K562 (cell line): ENCODE data around the gene ZNF548. TPM values are rescaled to one million over a fixed set of nuclear protein-coding genes. Genes with fewer than 3 reads are reported as not detected.

Experiments
- BRD9 ChIP-seq: fragments of 450-650 bp; IDR thresholded peaks from 2 replicates; pipeline ENCODE4 v1.6.1; 2018; ENCODE audit warnings: low read depth; ENCODE audit not compliant: partially characterized antibody
- CREB1 ChIP-seq, 2 experiments: sonication (generic) in 1 of 2; formaldehyde crosslinking in 1 of 2; IDR thresholded peaks; 2 replicates each; pipeline versions ENCODE4 v1.6.1 to v1.8.0; 2012 to 2022; ENCODE audit warnings: inconsistent platforms in 1 of 2, mild to moderate bottlenecking in 1 of 2, missing genetic modification reagents in 1 of 2, moderate library complexity in 1 of 2
- FIP1L1 ChIP-seq: fragments of 200-400 bp; formaldehyde crosslinking; IDR thresholded peaks from 2 replicates; pipeline ENCODE4 v1.6.1; 2018; ENCODE audit warnings: mild to moderate bottlenecking, low read depth, low read length; ENCODE audit not compliant: poor library complexity, severe bottlenecking
- MAZ ChIP-seq, 2 experiments: fragments of 450-650 bp in 1 of 2; sonication (generic) in 1 of 2; formaldehyde crosslinking; IDR thresholded peaks in 1 of 2; conservative IDR thresholded peaks in 1 of 2; 2 replicates each; pipeline versions ENCODE4 v1.4.0 to v1.5.0; 2020; ENCODE audit warnings: mild to moderate bottlenecking in 1 of 2, missing genetic modification reagents in 1 of 2
- PRPF4 ChIP-seq: fragments of 200-400 bp; formaldehyde crosslinking; IDR thresholded peaks from one replicate; pipeline ENCODE4 v1.6.1; 2017; ENCODE audit warnings: low read length, low read depth, mild to moderate bottlenecking; ENCODE audit not compliant: insufficient read depth, poor library complexity, severe bottlenecking
- RAD21 ChIP-seq, 2 experiments: fragments of 250-450 bp in 1 of 2; fragments of 450-650 bp in 1 of 2; sonication (Bioruptor Pico) in 1 of 2; formaldehyde crosslinking in 1 of 2; IDR thresholded peaks in 1 of 2; conservative IDR thresholded peaks in 1 of 2; 2 replicates each; pipeline versions ENCODE4 v1.4.0 to v1.8.0; 2020 to 2022; ENCODE audit warnings: mild to moderate bottlenecking in 2 of 2, moderate library complexity in 1 of 2
- RREB1 ChIP-seq: fragments of 250-450 bp; sonication (Bioruptor Pico); IDR thresholded peaks from 2 replicates; pipeline ENCODE4 v1.4.0; 2020
- SAFB2 ChIP-seq: fragments of 200-400 bp; formaldehyde crosslinking; IDR thresholded peaks from 2 replicates; pipeline ENCODE4 v1.6.1; 2018; ENCODE audit warnings: borderline replicate concordance, low read length, low read depth, moderate library complexity; ENCODE audit not compliant: severe bottlenecking
- SMAD2 ChIP-seq: fragments of 150-350 bp; IDR thresholded peaks from 2 replicates; pipeline ENCODE4 v1.6.1; 2014; ENCODE audit warnings: low read depth, mild to moderate bottlenecking, low read length
- TCFL5 ChIP-seq: fragments of 250-450 bp; sonication (Bioruptor Pico); conservative IDR thresholded peaks from 2 replicates; pipeline ENCODE4 v1.6.1; 2021; ENCODE audit warnings: mild to moderate bottlenecking, moderate library complexity, matching md5 sums
- ZBTB1 ChIP-seq: sonication (generic); formaldehyde crosslinking; IDR thresholded peaks from 2 replicates; pipeline ENCODE4 v1.8.1; 2023; ENCODE audit warnings: missing genetic modification reagents, low read depth, mild to moderate bottlenecking, borderline replicate concordance
- ZNF124 ChIP-seq: sonication (generic); formaldehyde crosslinking; IDR thresholded peaks from 2 replicates; pipeline ENCODE4 v1.8.1; 2022; ENCODE audit warnings: missing genetic modification reagents
- ZNF512 ChIP-seq: IDR thresholded peaks from 2 replicates; pipeline ENCODE4 v1.6.1; 2016; ENCODE audit warnings: missing genetic modification characterization, missing compliant biosample characterization
- ZNF717 ChIP-seq: fragments of 250-450 bp; sonication (Bioruptor Pico); IDR thresholded peaks from 2 replicates; pipeline ENCODE4 v1.5.0; 2021
- polyA plus RNA-seq, 8 experiments: library from polyadenylated mRNA; depleted of rRNA in 4 of 8; stranded (reverse) in 5 of 8; unstranded in 3 of 8; fragments of >200 nt; fragmentation: Nextera tagmentation in 2 of 8; fragmentation: Illumina TruSeq in 1 of 8; extraction: Ambion mirVana in 2 of 8; extraction: Trizol in 1 of 8; gene quantifications; 2 replicates each; pipeline versions ENCODE4 v1.2.1 to v1.2.3, GENCODE V29; 2011 to 2014; ENCODE audit warnings: inconsistent platforms in 1 of 8, missing spikeins in 1 of 8
- total RNA-seq, 7 experiments: library from RNA; depleted of rRNA in 6 of 7; stranded (reverse); fragments of >200 nt in 6 of 7; fragmentation: Illumina TruSeq in 2 of 7; extraction: Trizol in 2 of 7; gene quantifications; 2 replicates each; pipeline versions ENCODE4 v1.2.1 to v1.2.3, GENCODE V29; 2011 to 2021; ENCODE audit warnings: low replicate concordance in 1 of 7
- TF ChIP-seq, protein P1 (sequence below): fragments of 250-450 bp; sonication (Bioruptor Pico); IDR thresholded peaks from 2 replicates; pipeline ENCODE4 v1.4.0; 2020; ENCODE audit warnings: mild to moderate bottlenecking, moderate library complexity

ZNF548 gene
- total and polyA plus RNA-seq, 9 of the 15 experiments (the other 6 are each of a cell fraction or from before 2014, with no cell fraction given): 1.5 to 8.7 (median 4.5) TPM

DNA sequence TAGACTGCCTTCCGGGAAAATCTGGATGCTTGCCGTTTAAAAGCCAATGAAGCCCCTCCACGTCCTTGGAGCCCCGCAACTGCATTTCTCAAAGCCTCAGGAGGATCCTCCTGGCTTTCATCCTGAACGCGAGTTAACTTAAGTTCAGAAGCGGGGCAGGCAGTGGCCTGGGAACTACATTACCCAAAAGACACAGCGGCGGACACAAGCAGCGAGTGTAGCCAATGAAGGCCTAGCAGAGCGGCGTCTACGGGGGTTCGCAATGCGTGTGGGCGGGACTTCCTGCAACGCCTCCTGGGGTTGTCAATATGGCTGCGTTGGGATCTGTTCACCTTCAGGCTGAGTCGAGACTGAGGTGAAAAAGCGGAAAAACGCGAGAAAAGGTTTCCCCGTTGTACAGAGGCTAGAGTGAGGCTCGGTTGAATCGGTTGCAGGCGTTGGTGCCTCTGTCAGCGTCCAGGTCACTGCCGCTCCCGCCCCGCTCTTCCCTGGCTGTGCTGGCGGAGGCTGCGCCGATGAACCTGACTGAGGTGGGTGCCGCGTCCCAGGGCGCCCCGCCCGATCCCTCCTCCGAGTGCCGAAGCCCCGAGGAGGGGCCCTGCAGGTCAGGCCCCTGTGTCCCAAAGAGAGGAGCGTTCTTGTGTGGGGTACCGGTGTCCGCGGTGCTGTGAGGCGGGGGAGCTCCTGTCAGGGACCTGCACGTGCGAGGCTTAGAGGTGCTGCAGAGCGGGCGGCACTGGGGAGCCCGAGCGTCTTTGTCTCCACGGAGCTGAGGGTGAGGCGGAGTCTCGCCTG, 21.4 kb downstream of the ZNF548 start, which contains the start of gene ZNF17 (continued):
- no peak for TF ChIP-seq RREB1 (CRISPR knock-in tag)
- TF ChIP-seq SMAD2: no peak
- peak; percentile 81 for TF ChIP-seq CREB1 (IDR thresholded peaks at IDR 0.05)
- TF ChIP-seq CREB1 (CRISPR knock-in tag; IDR thresholded peaks at IDR 0.05): peak; percentile 76
- TF ChIP-seq, protein P1, sequence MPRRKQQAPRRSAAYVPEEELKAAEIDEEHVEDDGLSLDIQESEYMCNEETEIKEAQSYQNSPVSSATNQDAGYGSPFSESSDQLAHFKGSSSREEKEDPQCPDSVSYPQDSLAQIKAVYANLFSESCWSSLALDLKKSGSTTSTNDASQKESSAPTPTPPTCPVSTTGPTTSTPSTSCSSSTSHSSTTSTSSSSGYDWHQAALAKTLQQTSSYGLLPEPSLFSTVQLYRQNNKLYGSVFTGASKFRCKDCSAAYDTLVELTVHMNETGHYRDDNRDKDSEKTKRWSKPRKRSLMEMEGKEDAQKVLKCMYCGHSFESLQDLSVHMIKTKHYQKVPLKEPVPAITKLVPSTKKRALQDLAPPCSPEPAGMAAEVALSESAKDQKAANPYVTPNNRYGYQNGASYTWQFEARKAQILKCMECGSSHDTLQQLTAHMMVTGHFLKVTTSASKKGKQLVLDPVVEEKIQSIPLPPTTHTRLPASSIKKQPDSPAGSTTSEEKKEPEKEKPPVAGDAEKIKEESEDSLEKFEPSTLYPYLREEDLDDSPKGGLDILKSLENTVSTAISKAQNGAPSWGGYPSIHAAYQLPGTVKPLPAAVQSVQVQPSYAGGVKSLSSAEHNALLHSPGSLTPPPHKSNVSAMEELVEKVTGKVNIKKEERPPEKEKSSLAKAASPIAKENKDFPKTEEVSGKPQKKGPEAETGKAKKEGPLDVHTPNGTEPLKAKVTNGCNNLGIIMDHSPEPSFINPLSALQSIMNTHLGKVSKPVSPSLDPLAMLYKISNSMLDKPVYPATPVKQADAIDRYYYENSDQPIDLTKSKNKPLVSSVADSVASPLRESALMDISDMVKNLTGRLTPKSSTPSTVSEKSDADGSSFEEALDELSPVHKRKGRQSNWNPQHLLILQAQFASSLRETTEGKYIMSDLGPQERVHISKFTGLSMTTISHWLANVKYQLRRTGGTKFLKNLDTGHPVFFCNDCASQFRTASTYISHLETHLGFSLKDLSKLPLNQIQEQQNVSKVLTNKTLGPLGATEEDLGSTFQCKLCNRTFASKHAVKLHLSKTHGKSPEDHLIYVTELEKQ (CRISPR knock-in tag): no peak
- TF ChIP-seq ZNF717 (CRISPR knock-in tag): no peak
- TF ChIP-seq BRD9: no peak
- TF ChIP-seq FIP1L1: no peak
- TF ChIP-seq ZNF512 (tag): no peak
- no peak for TF ChIP-seq RAD21 (CRISPR knock-in tag; conservative IDR thresholded peaks at IDR 0.05 in 1 of 2, IDR thresholded peaks at IDR 0.05 in 1 of 2)
- TF ChIP-seq SAFB2: no peak
- TF ChIP-seq PRPF4: no peak
- TF ChIP-seq ZNF124 (CRISPR knock-in tag): no peak
- no peak; a peak in 2 of 4 replicates for TF ChIP-seq MAZ (CRISPR knock-in tag; conservative IDR thresholded peaks at IDR 0.05 in 1 of 2, IDR thresholded peaks at IDR 0.05 in 1 of 2)
- TF ChIP-seq TCFL5 (CRISPR knock-in tag): no peak
- no peak for TF ChIP-seq ZBTB1 (CRISPR knock-in tag)
